AG04449 (cell line): ENCODE data around the gene PDGFB.

Experiments
- CTCF ChIA-PET: fragments of 350-600 bp; formaldehyde crosslinking; extraction: SDS; loops from one replicate; lab custom pipeline; 2021; ENCODE audit warnings: antibody characterized with exemption; lab: Yijun Ruan, JAX
- POLR2A ChIA-PET: fragments of 400-600, 350-600 bp; formaldehyde crosslinking; extraction: SDS; loops from one replicate; lab custom pipeline; 2020; ENCODE audit warnings: antibody characterized with exemption, inconsistent platforms; lab: Yijun Ruan, JAX
- DNase-seq: peaks from one replicate; pipeline ENCODE4 v3.0.0-alpha.2; 2010; ENCODE audit warnings: low read depth, low spot score
- H3K4me3 ChIP-seq: 2 replicates; pipeline ENCODE4 v1.5.1; 2011; ENCODE audit warnings: low read depth, mild to moderate bottlenecking, control low read depth, low read length
- CTCF ChIP-seq: IDR thresholded peaks from one replicate; pipeline ENCODE4 v1.5.1; 2011; ENCODE audit warnings: mild to moderate bottlenecking, moderate library complexity, low read length, control low read depth, inconsistent platforms; ENCODE audit not compliant: insufficient read depth; ENCODE audit errors: missing control alignments

PDGFB gene

GRCh38 chr22:39249086-39249704 is 4.4 kb upstream of the PDGFB start:
- POLR2A ChIA-PET: interaction anchor here (1.3 kb wide), 1 partner anchor 70 kb away, joined by 4 read pairs; the partner anchor contains the start of gene RPL3
- CTCF ChIA-PET: no interaction called here
- DNase-seq: no peak

GRCh38 chr22:39248254-39248653 is 3.5 kb upstream of the PDGFB start:
- DNase-seq: no peak
- POLR2A ChIA-PET: interaction anchor here (0.9 to 1.3 kb wide), 2 partner anchors 71 to 726 kb away, joined by 4 read pairs; partner anchors contain the start of gene RPL3
- CTCF ChIA-PET: no interaction called here
- TF ChIP-seq CTCF: no peak
- H3K4me3 ChIP-seq: no peak overlapping the region

More at GRCh38 chr22:39249086-39249704, 4.4 kb upstream of the PDGFB start:
- no peak overlapping the region for H3K4me3 ChIP-seq
- TF ChIP-seq CTCF: no peak

GRCh38 chr22:39247361-39247760 is 2.6 kb upstream of the PDGFB start:
- ChIA-PET POLR2A (no interaction called here), CTCF (no interaction called here)
- TF ChIP-seq CTCF: no peak
- no peak overlapping the region for H3K4me3 ChIP-seq
- no peak for DNase-seq

DNA sequence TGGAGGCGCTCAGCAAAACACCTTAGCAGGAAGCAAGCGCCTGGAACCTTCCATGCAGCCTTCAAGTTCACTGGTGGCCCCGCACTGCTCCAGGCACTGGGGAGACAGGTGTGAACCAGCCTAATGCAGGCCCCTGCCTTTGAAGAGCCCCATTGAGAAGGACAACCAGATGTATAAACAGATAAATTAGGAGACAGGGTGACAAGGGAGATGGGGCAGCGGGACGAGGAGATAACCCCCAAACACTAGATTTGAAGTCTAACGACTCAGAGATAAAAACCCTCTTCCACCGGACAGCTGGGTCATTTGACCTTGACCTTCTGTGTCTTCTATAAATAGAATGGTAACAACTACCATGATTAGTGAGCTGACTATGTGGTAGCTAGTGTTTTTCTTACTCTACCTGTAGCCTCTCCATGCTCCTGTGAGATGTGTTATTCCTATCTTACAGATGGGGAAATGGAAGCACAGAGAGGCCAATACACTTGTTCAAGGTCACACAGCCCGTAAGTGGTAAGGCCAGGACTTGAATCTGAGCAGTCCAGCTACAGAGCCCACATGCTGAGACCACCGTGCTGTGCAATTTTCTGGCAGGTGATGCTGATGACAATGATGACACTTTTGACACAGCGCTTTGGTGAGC is 2.0 kb upstream of the PDGFB start:
- no peak overlapping the region for H3K4me3 ChIP-seq
- DNase-seq: no peak
- ChIA-PET POLR2A (no interaction called here), CTCF (interaction anchor here (0.7 kb wide), 1 partner anchor 16 kb away, joined by 3 read pairs; no protein-coding TSS in a partner anchor)
- TF ChIP-seq CTCF: no peak

GRCh38 chr22:39246217-39246616 is 1.4 kb upstream of the PDGFB start:
- DNase-seq: no peak
- ChIA-PET CTCF (interaction anchor here (0.9 to 1.5 kb wide), 2 partner anchors 13 to 39 kb away, joined by 3 to 4 read pairs; no protein-coding TSS in a partner anchor), POLR2A (no interaction called here)
- H3K4me3 ChIP-seq: no peak overlapping the region
- no peak for TF ChIP-seq CTCF

GRCh38 chr22:39245130-39246039 is 603 bp upstream of the PDGFB start:
- ChIA-PET POLR2A (no interaction called here), CTCF (interaction anchor here (0.9 to 1.5 kb wide), 2 partner anchors 12 to 38 kb away, joined by 3 to 4 read pairs; no protein-coding TSS in a partner anchor)
- TF ChIP-seq CTCF: no peak

More at GRCh38 chr22:39245130-39246039, 603 bp upstream of the PDGFB start:
- no peak overlapping the region for H3K4me3 ChIP-seq
- DNase-seq: no peak
